Measurements from ENCODE around the gene RPL37A.

- TF ChIP-seq CTCF (IDR thresholded peaks at IDR 0.05 in 4 of 5, conservative IDR thresholded peaks at IDR 0.05 in 1 of 5), result no peak
- TF ChIP-seq POLR2A (IDR thresholded peaks at IDR 0.05), result no peak
These were observed 39.9 kb downstream of the RPL37A start for GRCh38 chr2:216538538-216538937.
